ENCODE data around the gene ITGA1. TPM values are rescaled to one million over a fixed set of nuclear protein-coding genes. Genes with fewer than 3 reads are reported as not detected.

Gene ITGA1
- total RNA-seq, 1 experiment from 2014 or later = 1.6 TPM

- intact Hi-C loops (cut with micrococcal nuclease; ENCODE audit: unreplicated experiment) (no loop called here), in situ Hi-C loops (cut with HindIII; ENCODE audit: low pct_unique_long_range_greater_than_20kb, low sequenced_read_pairs) (no loop called here)
- Histone ChIP-seq H3K27ac (ENCODE audit: low read length) (no peak overlapping the region), H3K27me3 (ENCODE audit: control insufficient read depth, insufficient read depth, low read length) (no peaks in the 10 kb centered on the region), H3K4me1 (ENCODE audit: control insufficient read depth, insufficient read depth, low read length) (peaks cover 47% of the 10 kb centered on the region), H3K36me3 (ENCODE audit: control insufficient read depth, insufficient read depth, low read length) (peaks cover 4% of the 10 kb centered on the region; the same call in 1 of the 2 replicates), H3K9me3 (ENCODE audit: control insufficient read depth, insufficient read depth, low read depth, low read length) (no peaks in the 10 kb centered on the region), H3K4me3 (ENCODE audit: low read depth in 2 of 2, low read length in 2 of 2) (no peak overlapping the region)
- no TSS peak for BruUV-seq (replicated peaks)
- ATAC-seq (no peak), DNase-seq (ENCODE audit: low read depth, low spot score) (no peak)
- POLR2A ChIA-PET = no interaction called here
- TF ChIP-seq POLR2AphosphoS5 (IDR thresholded peaks at IDR 0.05; ENCODE audit: low read depth, low read length) (no peak), CTCF (IDR thresholded peaks at IDR 0.05) (no peak), REST (IDR thresholded peaks at IDR 0.05; ENCODE audit: insufficient read depth in 1 of 2, low read depth in 2 of 2, low read length in 1 of 2) (no peak)
- CTCF ChIA-PET = interaction anchor here (0.6 kb wide), 1 partner anchor 782 kb away, joined by 4 read pairs; no protein-coding TSS in a partner anchor
These were observed 206.6 kb downstream of the ITGA1 start for GRCh38 chr5:52994266-52994665.

- Histone ChIP-seq H3K9me3 (ENCODE audit: control insufficient read depth, insufficient read depth, low read depth, low read length) (no peaks in the 10 kb centered on the region), H3K27ac (ENCODE audit: low read length) (no peak overlapping the region), H3K4me3 (ENCODE audit: low read depth in 2 of 2, low read length in 2 of 2) (no peak overlapping the region), H3K4me1 (ENCODE audit: control insufficient read depth, insufficient read depth, low read length) (peaks cover 47% of the 10 kb centered on the region), H3K36me3 (ENCODE audit: control insufficient read depth, insufficient read depth, low read length) (peaks cover under 1% of the 10 kb centered on the region; the same call in 1 of the 2 replicates), H3K27me3 (ENCODE audit: control insufficient read depth, insufficient read depth, low read length) (no peaks in the 10 kb centered on the region)
- no peak for TF ChIP-seq SIN3A (IDR thresholded peaks at IDR 0.05; ENCODE audit: borderline replicate concordance, insufficient read depth, low read depth, low read length)
- TF ChIP-seq TCF7L2 (IDR thresholded peaks at IDR 0.05; ENCODE audit: low read depth, low read length) = no peak
- TF ChIP-seq REST (IDR thresholded peaks at IDR 0.05; ENCODE audit: insufficient read depth in 1 of 2, low read depth in 2 of 2, low read length in 1 of 2) = no peak
- no peak for TF ChIP-seq CTCF (IDR thresholded peaks at IDR 0.05)
- TF ChIP-seq POLR2AphosphoS5 (IDR thresholded peaks at IDR 0.05; ENCODE audit: low read depth, low read length) = no peak
- ChIA-PET POLR2A (no interaction called here), CTCF (no interaction called here)
- no peak for ATAC-seq
- BruUV-seq (replicated peaks) = no TSS peak
- in situ Hi-C loops (cut with HindIII; ENCODE audit: low pct_unique_long_range_greater_than_20kb, low sequenced_read_pairs) = no loop called here
- DNase-seq (ENCODE audit: low read depth, low spot score) = no peak
- intact Hi-C loops (cut with micrococcal nuclease; ENCODE audit: unreplicated experiment) = no loop called here
These were observed 207.4 kb downstream of the ITGA1 start for GRCh38 chr5:52995095-52995494.

Data from Panc1 (cell line).